LNCaP clone FGC (cell line): ENCODE measurements around the gene HASPIN.

ENCODE experiments used
- DNase-seq: peaks from one replicate; pipeline ENCODE4 v3.0.0-alpha.2; 2011; ENCODE audit warnings: low read depth
- H3K4me3 ChIP-seq: 2 replicates; pipeline ENCODE4 v1.5.1; 2011; ENCODE audit warnings: mild to moderate bottlenecking, low read depth, low read length, control low read depth
- CTCF ChIP-seq: IDR thresholded peaks from 2 replicates; pipeline ENCODE4 v1.5.1; 2012; ENCODE audit warnings: mild to moderate bottlenecking; ENCODE audit not compliant: control insufficient read depth, insufficient read depth; ENCODE audit errors: extremely low read depth

The HASPIN gene

GRCh38 chr17:3681565-3681964, 42.1 kb upstream of the HASPIN start:
- TF ChIP-seq CTCF = no peak
- no peak for DNase-seq
- no peak overlapping the region for H3K4me3 ChIP-seq

DNA sequence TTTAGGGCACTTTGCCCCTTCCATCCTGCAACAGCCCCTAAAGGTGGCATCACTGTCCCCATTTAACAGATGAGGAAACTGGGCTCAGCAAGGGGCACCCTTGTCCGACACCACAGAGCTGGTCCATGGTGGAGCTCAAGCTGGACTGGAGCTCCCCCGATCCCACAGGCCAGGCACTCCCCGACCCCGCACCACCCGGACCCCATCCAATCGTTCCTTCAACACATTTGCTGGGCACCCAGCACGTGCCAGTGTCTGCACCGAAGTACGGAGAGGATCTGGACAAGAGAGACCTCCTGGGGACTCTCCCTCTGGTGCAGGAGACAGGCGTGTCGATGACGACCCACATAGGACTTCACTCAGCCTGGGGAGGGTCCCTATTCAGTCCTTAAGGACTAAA, 41.7 kb upstream of the HASPIN start:
- DNase-seq = no peak
- TF ChIP-seq CTCF = no peak
- H3K4me3 ChIP-seq = no peak overlapping the region

DNA sequence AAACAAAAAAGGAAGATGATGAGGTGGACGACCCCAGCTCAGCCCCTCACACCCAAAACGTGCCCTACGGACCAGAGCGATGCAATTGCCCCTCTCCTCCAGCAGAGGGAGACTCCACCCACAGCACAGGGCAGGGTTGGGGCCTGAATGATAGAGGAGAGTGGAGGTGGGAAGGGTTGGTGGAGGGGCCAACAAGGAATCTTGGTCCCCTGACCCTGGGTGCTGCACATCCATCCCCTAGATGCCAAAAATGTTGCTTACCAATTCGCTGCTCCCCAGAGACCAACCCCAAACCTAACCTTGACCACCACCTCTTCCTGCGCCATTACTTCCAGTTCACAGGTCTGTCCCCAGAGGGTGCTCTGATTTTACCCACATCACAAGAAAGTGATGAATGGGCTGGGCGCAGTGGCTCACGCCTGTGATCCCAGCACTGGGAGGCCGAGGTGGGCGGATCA, 40.6 kb upstream of the HASPIN start:
- TF ChIP-seq CTCF = peak; percentile 91
- no peak overlapping the region for H3K4me3 ChIP-seq
- DNase-seq = no peak

DNA sequence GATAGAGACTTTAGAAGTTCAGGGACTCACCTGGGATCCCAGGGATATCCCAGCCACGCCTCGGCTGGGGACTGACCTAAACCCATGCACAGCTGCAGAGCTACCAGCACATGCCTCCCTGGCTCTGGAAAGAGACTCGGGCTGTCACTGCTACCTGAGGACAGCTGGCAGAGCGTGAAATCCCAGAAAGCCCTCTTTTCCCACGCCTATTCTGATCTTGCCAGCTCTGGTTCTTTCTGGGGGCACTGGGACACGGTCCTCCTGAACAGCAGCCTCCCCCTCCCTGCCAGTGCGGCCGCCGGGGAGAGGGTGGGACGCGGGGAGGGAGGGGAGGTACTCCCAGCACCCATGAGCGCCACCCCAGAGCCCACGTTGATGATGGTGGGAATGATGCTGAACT, 38.5 kb upstream of the HASPIN start:
- H3K4me3 ChIP-seq = no peak overlapping the region
- no peak for DNase-seq
- TF ChIP-seq CTCF = no peak

DNA sequence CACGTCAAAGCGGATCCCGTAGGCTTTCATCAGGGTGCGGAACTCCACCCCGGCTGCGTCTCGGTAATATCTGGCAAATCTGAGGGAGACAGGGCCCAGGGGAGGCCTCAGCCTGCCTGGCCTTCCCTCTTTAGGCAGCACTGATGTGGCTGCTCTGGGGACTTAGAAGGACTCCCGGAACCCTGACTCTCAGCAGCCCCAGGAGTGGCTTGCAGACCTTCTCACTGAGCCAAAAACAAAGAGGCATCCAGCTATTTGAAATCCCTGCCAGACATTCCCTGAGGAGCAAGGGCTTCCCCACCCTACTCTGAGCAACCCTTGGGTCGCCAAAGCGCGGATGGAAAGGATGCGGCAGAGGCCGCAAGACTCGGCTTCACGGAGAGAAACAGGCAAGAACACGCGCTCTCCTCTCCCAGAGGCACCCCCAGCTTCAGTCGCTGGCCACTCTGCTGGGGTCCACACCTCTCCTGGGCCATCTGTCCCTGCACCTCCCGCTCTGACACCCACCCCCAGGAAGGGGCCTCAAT, 35.6 kb upstream of the HASPIN start:
- no peak overlapping the region for H3K4me3 ChIP-seq
- TF ChIP-seq CTCF = no peak
- DNase-seq = no peak

GRCh38 chr17:3688852-3689261, 34.8 kb upstream of the HASPIN start:
- TF ChIP-seq CTCF = no peak
- DNase-seq = no peak
- no peak overlapping the region for H3K4me3 ChIP-seq

DNA sequence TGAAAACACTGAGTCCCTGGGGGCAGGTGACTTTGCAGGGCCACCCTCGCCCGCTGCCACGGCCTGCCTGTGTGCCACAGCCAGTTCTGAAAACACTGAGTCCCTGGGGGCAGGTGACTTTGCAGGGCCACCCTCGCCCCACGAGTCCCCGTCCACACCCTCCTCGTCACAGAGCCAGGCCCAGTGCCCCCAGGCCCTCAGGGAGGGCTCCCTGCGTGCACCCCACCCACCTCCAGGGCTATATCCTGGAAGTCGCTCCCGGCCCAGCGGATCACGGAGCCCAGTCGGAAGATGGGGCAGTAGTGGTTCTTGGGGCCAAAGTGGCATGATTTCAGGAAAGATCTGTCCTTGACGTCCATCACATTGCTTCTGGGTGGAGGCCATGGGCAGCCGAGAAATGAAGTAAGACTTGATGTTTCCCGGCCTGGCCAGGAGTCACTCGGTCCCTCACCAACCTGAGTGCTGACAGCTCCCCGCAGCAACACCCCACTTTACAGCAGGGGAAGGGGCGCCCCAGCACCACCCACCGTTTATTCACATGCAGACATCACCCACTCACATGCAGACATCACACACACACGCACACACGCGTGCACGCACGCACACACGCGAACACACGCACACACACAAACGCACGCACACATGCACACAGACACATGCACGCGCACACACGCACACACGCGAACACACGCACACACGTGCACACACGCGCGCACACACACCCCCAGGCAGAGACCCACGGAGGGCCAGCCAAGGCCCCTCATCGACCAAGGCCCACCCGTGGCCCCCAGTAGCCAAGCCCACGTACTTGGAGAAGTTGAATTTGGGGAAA, 34.2 kb upstream of the HASPIN start:
- DNase-seq = no peak
- TF ChIP-seq CTCF = no peak
- H3K4me3 ChIP-seq = no peak overlapping the region
